Spleen (tissue), 11 donors: Measurements from ENCODE around the gene ZNF148. TPM values are rescaled to one million over a fixed set of nuclear protein-coding genes. Genes with fewer than 3 reads are reported as not detected.

Source experiments
- DNase-seq: peaks from one replicate; pipeline ENCODE4 v3.0.0-alpha.2; 2020
- H3K27ac ChIP-seq, 8 donors: fragments of 200-600 bp; sonication (generic) in 7 of 8; 1 replicate in 4 of 8; 2 replicates in 4 of 8; pipeline versions ENCODE4 v1.5.0 to v1.8.0; 2016 to 2021; ENCODE audit warnings: inconsistent platforms in 4 of 8, mild to moderate bottlenecking in 4 of 8, moderate library complexity in 1 of 8
- H3K27me3 ChIP-seq, 7 donors: fragments of 200-600 bp; sonication (generic) in 6 of 7; replicated peaks in 1 of 7; 1 replicate in 4 of 7; 2 replicates in 3 of 7; pipeline versions ENCODE4 v1.5.0 to v1.8.0; 2016 to 2021; ENCODE audit warnings: inconsistent platforms in 3 of 7, mild to moderate bottlenecking in 1 of 7
- H3K36me3 ChIP-seq, 6 donors: fragments of 200-600 bp; sonication (generic) in 5 of 6; 1 replicate in 4 of 6; 2 replicates in 2 of 6; pipeline versions ENCODE4 v1.5.0 to v1.8.0; 2016 to 2021; ENCODE audit warnings: inconsistent platforms in 2 of 6
- H3K4me1 ChIP-seq, 6 donors: fragments of 200-600 bp; sonication (generic) in 5 of 6; 1 replicate in 3 of 6; 2 replicates in 3 of 6; pipeline versions ENCODE4 v1.5.0 to v1.8.0; 2016 to 2021; ENCODE audit warnings: inconsistent platforms in 3 of 6
- H3K4me3 ChIP-seq, 8 donors: fragments of 200-600 bp; sonication (generic) in 7 of 8; 1 replicate in 4 of 8; 2 replicates in 4 of 8; pipeline versions ENCODE4 v1.5.0 to v1.8.0; 2016 to 2021; ENCODE audit warnings: inconsistent platforms in 4 of 8, mild to moderate bottlenecking in 4 of 8, moderate library complexity in 2 of 8
- H3K9me3 ChIP-seq, 8 donors: fragments of 200-600 bp; sonication (generic) in 7 of 8; 1 replicate in 4 of 8; 2 replicates in 4 of 8; pipeline versions ENCODE4 v1.5.0 to v1.8.0; 2016 to 2021; ENCODE audit warnings: inconsistent platforms in 4 of 8
- POLR2A ChIP-seq, 3 donors: fragments of 450-650 bp; IDR thresholded peaks; one replicate each; pipeline ENCODE4 v1.5.1; 2017; ENCODE audit warnings: antibody characterized with exemption in 3 of 3, mild to moderate bottlenecking in 1 of 3
- POLR2AphosphoS5 ChIP-seq, 3 donors: sonication (generic); formaldehyde crosslinking; IDR thresholded peaks; one replicate each; pipeline ENCODE4 v1.5.1; 2017; ENCODE audit warnings: antibody characterized with exemption in 3 of 3
- WGBS, 5 donors: extraction: QIAGEN DNeasy Blood & Tissue Kit in 3 of 5; methylation state at CpG; one replicate each; pipeline versions ENCODE4 v1.1.5 to v1.1.7; 2013 to 2018; 5-methylcytosine and 5-hydroxymethylcytosine counted together
- intact Hi-C: fragments of 100-400 bp; cut with DNase I; formaldehyde crosslinking; loops from one replicate; pipeline ENCODE4 v1.15.0; 2023; ENCODE audit warnings: low total_unique reads
- polyA plus RNA-seq, 3 donors: library from polyadenylated mRNA; stranded (reverse); fragments of 200-250 nt; gene quantifications; one replicate each; pipeline ENCODE4 v1.2.1, GENCODE V29; 2013
- total RNA-seq, 7 donors: library from RNA; depleted of rRNA in 3 of 7; stranded (reverse); fragments of >200 nt in 3 of 7; fragmentation: NEBNext Ultra II Directional in 4 of 7; extraction: Animal tissue kit (Norgen Biotek cat#: 25700) in 4 of 7; gene quantifications; one replicate each; pipeline versions ENCODE4 v1.1.0 to v1.2.1, GENCODE V29; 2016 to 2021
- TF ChIP-seq, protein P1 (sequence below), 11 experiments: fragments of 200-600 bp in 7 of 11; fragments of 450-650 bp in 4 of 11; sonication (generic) in 4 of 11; IDR thresholded peaks in 8 of 11; conservative IDR thresholded peaks in 3 of 11; 1 replicate in 7 of 11; 2 replicates in 4 of 11; pipeline versions ENCODE4 v1.4.0 to v1.8.0; 2016 to 2021; ENCODE audit warnings: antibody characterized with exemption in 11 of 11, inconsistent platforms in 4 of 11, mild to moderate bottlenecking in 1 of 11
- donor health status: healthy with polysubstance abuse.
- donor health status: DM: no; HTN: no; CAD: no; lungs with moderate emphysema.
- donor health status: DM: no; HTN: no; CAD: no.
- donor health status: Bipolar disorder and iron deficiency.
- donor health status: healthy.
- donor health status: DM: no; HTN: no; CAD: no.
- donor health status: DM: yes; HTN: yes; CAD: no.

ZNF148 gene
- total and polyA plus RNA-seq, 10 donors: 4.1 to 66.0 (median 39.0) TPM

DNA sequence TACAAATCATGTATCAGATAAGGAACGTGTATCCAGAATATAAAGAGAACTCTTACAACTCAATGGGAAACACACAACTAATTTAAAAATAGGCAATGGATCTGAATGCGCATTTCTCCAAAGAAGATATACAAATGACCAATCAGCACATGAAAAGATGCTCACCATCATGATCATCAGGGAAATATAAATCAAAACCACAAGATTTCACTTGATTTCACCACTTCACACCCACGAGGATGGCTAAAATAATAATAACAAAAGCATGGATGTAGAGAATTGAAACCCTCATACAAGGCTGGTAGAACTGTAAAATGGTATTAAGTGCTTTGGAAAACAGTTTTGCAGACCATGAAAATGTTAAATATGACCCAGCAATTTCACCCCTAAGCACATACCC is 135.9 kb downstream of the ZNF148 start:
- intact Hi-C loops: no loop called here
- 69 to 89% (median 74%) methylated on average over 3 of the region's 3 CpGs for WGBS, 5 donors
- Histone ChIP-seq H3K27ac (no peak overlapping the region), H3K4me1 (peaks cover 0 to 23% (median 0%) of the 10 kb centered on the region in 6 donors), H3K36me3 (peaks cover 0 to 68% (median 0%) of the 10 kb centered on the region in 6 donors), H3K4me3 (no peak overlapping the region), H3K27me3 (no peaks in the 10 kb centered on the region), H3K9me3 (no peaks in the 10 kb centered on the region)
- no peak for DNase-seq
- TF ChIP-seq, protein P1, sequence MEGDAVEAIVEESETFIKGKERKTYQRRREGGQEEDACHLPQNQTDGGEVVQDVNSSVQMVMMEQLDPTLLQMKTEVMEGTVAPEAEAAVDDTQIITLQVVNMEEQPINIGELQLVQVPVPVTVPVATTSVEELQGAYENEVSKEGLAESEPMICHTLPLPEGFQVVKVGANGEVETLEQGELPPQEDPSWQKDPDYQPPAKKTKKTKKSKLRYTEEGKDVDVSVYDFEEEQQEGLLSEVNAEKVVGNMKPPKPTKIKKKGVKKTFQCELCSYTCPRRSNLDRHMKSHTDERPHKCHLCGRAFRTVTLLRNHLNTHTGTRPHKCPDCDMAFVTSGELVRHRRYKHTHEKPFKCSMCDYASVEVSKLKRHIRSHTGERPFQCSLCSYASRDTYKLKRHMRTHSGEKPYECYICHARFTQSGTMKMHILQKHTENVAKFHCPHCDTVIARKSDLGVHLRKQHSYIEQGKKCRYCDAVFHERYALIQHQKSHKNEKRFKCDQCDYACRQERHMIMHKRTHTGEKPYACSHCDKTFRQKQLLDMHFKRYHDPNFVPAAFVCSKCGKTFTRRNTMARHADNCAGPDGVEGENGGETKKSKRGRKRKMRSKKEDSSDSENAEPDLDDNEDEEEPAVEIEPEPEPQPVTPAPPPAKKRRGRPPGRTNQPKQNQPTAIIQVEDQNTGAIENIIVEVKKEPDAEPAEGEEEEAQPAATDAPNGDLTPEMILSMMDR (IDR thresholded peaks at IDR 0.05 in 8 of 11, conservative IDR thresholded peaks at IDR 0.05 in 3 of 11): no peak
- no peak for TF ChIP-seq POLR2A (IDR thresholded peaks at IDR 0.05)
- no peak for TF ChIP-seq POLR2AphosphoS5 (IDR thresholded peaks at IDR 0.05)

DNA sequence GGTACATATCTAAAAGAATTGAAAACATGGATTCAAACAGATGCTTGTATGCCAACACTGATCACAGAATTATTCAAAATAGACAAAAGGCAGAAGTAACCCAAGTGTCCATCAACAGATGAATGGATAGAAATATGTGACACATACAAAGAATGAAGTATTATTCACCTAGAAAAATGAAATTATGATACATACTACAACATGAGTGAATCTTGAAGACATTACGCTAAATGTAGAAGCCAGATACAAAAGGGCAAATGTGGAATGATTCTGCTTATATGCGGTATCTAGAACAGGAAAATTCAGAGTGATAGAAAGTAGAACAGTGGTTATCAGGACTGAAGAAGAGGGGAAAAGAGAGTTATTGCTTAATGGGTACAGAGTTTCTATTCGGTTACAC is 136.4 kb downstream of the ZNF148 start:
- DNase-seq: no peak
- Histone ChIP-seq H3K27me3 (no peaks in the 10 kb centered on the region), H3K36me3 (peaks cover 0 to 70% (median under 1%) of the 10 kb centered on the region in 6 donors), H3K4me3 (no peak overlapping the region), H3K9me3 (no peaks in the 10 kb centered on the region), H3K4me1 (peaks cover 0 to 23% (median 0%) of the 10 kb centered on the region in 6 donors), H3K27ac (no peak overlapping the region)
- 77 to 89% (median 82%) methylated on average over 3 of the region's 3 CpGs for WGBS, 5 donors
- TF ChIP-seq, protein P1 (IDR thresholded peaks at IDR 0.05 in 8 of 11, conservative IDR thresholded peaks at IDR 0.05 in 3 of 11): no peak
- TF ChIP-seq POLR2A (IDR thresholded peaks at IDR 0.05) (no peak), POLR2AphosphoS5 (IDR thresholded peaks at IDR 0.05) (no peak)
- intact Hi-C loops: no loop called here

DNA sequence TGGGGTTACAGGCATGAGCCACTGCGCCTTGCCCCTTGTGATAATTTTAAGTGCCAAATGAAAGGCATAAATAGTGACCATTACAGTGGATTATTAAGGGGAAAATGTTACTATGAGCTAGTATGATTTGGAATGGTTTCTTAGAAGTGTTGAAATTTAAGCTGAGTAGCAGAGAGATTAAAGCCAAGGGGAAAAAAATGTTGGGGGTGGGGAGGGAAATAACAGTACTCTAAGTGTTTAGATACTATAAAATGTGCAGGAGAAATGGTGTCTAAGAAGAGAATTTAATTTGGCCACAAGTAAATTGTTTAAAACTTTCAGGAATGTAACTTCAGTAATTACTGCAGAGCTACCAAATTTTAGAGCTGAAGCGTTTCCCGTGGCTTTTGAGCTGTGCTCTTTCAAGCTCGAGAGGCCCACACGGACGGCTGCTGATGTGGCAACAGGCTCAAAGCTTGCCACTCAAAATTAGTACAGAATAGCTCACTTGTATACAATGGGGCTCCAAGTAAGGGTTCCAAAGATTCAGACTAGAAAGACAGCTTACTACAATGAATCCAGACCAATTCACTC is 138.7 kb downstream of the ZNF148 start:
- 73 to 82% (median 76%) methylated on average over 6 of the region's 6 CpGs for WGBS, 5 donors
- TF ChIP-seq POLR2AphosphoS5 (IDR thresholded peaks at IDR 0.05): no peak
- TF ChIP-seq, protein P1 (IDR thresholded peaks at IDR 0.05 in 8 of 11, conservative IDR thresholded peaks at IDR 0.05 in 3 of 11): no peak
- no peak for TF ChIP-seq POLR2A (IDR thresholded peaks at IDR 0.05)
- Histone ChIP-seq H3K36me3 (peaks cover 3 to 79% (median 19%) of the 10 kb centered on the region in 6 donors), H3K9me3 (no peaks in the 10 kb centered on the region), H3K27me3 (no peaks in the 10 kb centered on the region), H3K4me1 (peaks cover 0 to 20% (median 0%) of the 10 kb centered on the region in 6 donors), H3K4me3 (no peak overlapping the region), H3K27ac (no peak overlapping the region)
- DNase-seq: no peak
- intact Hi-C loops: no loop called here

DNA sequence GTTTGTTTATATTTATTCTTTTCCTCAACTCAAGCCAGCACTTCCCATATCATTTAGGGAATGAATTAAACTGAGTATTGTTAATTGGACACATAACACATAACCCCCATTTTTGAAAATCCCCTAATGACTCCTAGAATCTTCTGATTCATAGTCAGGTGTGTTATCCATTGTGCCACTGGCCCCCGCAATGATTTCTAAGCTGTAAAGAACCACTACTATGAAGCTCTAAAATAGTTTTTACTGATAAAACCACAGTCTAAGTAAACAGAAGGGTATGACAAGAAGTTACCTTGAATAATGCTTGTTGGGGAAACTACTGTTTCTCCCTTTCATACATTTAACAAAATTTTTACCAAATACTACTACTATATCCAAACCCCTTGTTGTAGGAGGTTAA is 140.3 kb downstream of the ZNF148 start:
- intact Hi-C loops: no loop called here
- no peak overlapping the region for H3K4me3 ChIP-seq
- DNase-seq: no peak
- no peak for TF ChIP-seq POLR2AphosphoS5 (IDR thresholded peaks at IDR 0.05)
- TF ChIP-seq POLR2A (IDR thresholded peaks at IDR 0.05): no peak
- TF ChIP-seq, protein P1 (IDR thresholded peaks at IDR 0.05 in 8 of 11, conservative IDR thresholded peaks at IDR 0.05 in 3 of 11): no peak
- WGBS, 5 donors: 94 to 98% (median 97%) methylated on average over 1 of the region's 1 CpG
- no peaks in the 10 kb centered on the region for H3K27me3 ChIP-seq
- H3K4me1 ChIP-seq: peaks cover 0 to 7% (median 0%) of the 10 kb centered on the region in 6 donors
- H3K27ac ChIP-seq: no peak overlapping the region
- peaks cover 3 to 87% (median 20%) of the 10 kb centered on the region in 6 donors for H3K36me3 ChIP-seq
- H3K9me3 ChIP-seq: no peaks in the 10 kb centered on the region
